Superior temporal gyrus (tissue), 1 donor: Measurements from ENCODE around the gene LHB.
"Not testable (repeated sequence)": the region's sequence is repeated elsewhere in the genome, so short reads cannot be mapped to it uniquely, and the experiment has no call there.

Source experiments
- DNase-seq: peaks from one replicate; pipeline ENCODE4 v3.0.0-alpha.2; 2016; ENCODE audit errors: extremely low spot score

LHB gene

DNA sequence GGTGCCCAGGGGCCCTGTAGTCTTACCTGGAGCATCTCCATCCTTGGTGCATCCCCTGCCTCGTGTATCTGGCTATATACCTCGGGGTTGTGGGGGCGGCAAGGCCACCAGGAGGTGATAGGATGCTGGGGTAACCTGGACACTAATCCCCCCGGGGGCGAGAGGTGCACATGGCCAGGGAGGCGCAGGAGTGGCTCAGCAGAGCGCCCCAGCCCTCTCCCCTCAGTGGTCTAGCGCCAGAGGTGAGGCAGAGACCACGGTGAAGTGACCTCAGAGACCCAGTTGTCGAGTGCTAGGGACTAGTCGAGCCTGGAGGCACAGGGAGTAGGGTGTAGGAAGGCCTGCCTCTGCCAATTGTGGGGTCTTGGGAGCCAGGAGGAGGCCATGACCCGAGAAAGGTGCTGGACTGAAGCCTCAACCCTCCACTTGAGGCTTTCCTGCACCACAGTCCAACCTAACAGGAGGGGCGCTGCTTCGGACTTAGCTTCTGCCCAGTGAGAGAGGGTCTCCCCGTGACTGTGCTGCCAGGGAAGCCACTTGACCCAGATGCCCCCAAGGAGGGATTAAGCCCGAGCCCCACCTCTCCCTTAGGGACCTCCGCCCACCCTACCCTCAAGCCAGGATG lies at the start of gene LHB:
Gene LHB, minus strand, starts transcription at position 51 of the 625 bp plus-strand sequence. Its CDS starts 10 bp downstream, at position 41.
- no peak for DNase-seq

DNA sequence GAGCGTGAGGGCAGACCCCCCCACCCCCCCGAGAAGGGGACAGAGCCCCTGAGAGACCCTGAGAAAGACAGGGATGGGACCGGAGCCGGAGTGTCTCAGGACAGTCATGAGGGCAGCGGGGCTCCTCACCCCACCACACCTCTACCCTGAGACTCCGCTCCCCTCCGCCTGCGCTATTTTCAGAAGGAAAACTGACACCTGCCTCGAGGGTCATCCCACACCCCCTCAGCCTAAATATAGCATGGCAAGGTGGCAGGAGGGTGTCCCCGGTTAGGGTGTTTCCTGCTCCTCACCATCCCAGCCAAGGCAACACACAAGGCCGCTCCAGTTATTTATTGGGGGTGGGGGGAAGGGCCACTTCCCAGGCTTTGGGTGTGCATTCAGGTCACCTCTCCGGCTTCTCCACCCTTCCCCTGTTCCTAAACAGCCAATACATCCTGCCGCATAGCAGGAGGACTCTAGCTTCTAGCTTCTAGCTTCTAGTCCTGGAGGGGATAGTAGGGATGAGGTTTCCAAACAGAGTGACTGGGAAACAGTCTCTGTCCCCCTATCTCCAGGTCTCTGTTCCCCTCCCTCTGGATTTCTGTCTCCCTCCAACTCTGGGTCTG lies 49.1 kb upstream of the LHB start:
- no peak for DNase-seq

DNA sequence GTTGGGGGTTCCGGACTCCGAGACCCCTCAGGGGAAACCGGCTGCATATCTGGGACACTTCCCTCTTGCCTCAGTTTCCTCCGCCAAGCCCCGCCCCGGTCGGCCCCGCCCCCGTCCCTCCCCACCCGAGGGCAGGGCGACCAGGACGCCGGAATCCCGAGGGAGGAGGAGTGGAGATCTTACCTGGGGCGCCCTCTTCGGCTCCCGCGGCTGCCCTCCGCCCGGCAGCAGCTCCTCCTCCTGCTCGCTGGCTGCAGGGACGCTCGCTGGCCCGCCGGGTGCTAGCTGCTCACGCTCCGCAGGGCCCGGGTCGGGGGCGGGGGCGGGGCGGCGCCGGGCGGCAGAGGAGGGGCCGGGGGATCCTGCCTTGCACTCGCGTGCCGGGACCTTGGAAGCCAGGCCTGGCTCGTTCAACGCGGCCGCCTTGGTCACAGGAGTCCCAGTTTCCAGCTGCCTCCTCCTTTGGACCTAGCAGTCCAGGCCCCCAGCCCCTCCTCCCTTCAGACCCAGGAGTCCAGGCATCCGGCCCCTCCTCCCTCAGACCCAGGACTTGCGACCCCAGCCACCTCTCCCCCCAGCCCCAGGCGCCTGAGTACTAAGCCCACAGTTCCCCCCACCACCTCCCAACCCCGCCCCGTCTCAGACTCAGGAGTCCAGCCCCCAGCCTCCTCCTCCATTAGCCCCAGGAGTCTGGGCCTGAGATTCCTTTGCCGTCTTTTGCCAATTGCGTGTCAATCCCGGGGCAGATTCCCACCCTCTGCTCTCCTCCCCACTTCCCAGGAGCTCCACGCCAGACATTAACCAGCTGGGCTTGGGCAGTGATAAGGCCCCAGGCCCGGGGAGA lies 48.1 kb upstream of the LHB start, which contains the start of gene NTF4:
Gene NTF4, minus strand, starts transcription at position 51 of the 844 bp plus-strand sequence. CDS start 2,821 bp downstream, outside the sequence.
- no peak for DNase-seq

GRCh38 chr19:49064029-49064629 lies 47.2 kb upstream of the LHB start:
- DNase-seq = no peak

- DNase-seq = no peak
Observed at GRCh38 chr19:49061445-49061844, 44.6 kb upstream of the LHB start.

DNA sequence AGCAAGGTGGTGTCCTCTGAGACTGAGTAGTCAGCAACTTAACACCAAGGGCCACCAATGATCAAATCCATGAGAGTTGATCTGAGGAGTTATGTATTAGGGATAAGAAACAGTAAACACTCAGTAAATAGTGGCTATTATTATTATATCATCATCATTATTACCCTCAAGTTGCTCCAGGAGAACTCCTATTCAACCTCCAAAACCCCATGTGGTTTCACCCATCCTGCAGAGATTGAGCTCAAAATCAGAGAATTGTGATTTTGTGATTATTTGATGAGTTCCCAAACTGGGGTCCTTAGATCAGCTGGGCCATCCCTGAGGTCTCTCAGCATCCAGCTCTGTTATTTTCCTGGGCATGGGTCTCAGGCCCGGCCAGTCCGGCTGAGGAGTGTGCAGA lies 44.1 kb upstream of the LHB start:
- no peak for DNase-seq

- no peak for DNase-seq
Observed at GRCh38 chr19:49059053-49059452, 42.2 kb upstream of the LHB start.

DNA sequence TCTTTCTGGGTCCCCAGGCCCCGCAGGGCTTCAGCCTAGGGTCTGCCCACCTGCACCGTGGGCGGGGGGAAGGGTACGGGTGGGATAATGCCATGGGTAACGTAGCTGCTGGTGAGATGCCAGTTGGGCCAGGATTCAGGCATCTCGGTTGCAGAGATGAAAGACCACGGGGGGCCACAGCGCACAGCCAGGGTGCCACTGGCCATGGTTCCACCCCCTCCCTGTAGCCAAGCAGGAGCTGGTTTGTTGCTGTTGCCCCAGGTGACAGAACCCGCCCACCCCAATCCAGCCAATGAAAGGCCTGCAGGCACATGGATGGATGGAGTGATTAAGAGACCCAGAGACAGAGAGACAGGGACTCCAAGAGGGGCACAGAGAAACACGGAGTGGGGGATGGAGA lies 41.7 kb upstream of the LHB start:
- no peak for DNase-seq

DNA sequence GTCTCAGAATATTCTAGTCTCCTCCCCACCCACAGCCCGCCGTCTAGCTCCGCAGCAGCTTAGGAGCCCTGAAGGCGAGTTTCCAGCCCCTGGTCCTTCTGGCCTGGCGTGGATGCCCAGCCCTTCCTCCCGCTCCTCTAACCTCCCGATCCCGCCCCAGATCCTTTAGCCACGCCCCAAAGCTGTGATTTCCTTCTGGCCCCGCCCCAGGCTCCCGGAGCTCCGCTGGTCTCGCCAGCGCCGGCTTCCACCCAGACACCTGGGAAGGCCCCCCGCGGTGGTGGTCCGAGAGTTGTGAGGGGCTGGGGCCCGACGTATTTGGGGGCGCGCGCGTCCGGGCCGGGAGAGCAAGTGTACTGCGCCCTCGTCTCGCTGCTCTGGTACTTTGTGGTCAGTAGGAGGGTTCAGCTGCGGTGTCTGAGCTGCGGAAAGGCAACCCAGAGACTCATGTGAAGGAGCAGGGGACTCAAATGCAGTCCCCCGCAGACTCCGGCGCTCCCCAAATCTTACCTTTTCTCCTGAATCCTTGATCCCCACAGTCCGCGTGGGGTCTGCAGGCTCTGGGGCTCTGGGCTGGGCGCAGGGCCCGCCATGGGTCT lies 40.8 kb upstream of the LHB start, which contains the start of gene CGB7:
Gene CGB7, minus strand, starts transcription at position 114 of the 599 bp plus-strand sequence. CDS start 2,374 bp downstream, outside the sequence.
- DNase-seq = no peak

- DNase-seq = not testable (repeated sequence)
Observed at GRCh38 chr19:49056902-49057596, 40.2 kb upstream of the LHB start.

DNA sequence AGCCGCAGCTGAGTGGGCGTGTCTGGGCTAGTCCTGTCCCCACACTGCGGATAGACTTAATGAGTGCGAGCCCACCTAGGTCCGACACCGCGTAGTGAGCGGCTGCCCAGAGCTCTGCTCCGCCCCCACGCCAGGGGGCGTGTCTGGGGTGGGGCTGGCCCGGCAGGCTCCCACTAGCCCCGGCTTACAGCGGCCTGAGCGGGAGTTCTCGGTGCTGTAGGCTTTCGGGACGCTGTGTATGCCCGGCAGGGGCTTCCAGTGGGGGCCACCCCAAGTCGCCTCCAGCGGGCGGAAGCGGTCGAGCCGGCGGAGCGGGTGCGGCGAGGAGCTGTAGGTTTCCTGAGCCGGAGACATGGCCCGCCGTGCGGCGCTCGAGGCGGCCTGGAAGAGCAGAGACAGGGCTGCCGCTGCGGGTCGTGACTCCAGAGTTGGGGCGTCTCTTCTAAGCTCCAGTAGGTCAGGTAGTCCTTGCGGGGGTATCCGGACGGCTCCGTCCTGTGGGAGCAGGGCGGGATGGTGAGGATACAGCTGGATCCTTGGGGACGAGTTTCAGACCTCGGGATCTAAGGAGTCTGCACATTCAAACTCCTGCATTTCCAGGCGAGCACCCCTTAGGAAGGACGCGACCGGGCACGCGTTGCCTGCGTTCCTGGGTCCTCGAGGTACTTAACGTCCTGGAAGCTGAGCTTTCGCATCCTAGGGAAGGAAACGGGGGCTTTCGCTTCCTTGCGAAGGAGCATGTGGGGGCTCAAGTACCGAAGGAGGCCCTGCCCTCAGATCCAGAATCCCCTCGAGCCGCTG lies 39.4 kb upstream of the LHB start:
- peak; percentile 9 for DNase-seq

DNA sequence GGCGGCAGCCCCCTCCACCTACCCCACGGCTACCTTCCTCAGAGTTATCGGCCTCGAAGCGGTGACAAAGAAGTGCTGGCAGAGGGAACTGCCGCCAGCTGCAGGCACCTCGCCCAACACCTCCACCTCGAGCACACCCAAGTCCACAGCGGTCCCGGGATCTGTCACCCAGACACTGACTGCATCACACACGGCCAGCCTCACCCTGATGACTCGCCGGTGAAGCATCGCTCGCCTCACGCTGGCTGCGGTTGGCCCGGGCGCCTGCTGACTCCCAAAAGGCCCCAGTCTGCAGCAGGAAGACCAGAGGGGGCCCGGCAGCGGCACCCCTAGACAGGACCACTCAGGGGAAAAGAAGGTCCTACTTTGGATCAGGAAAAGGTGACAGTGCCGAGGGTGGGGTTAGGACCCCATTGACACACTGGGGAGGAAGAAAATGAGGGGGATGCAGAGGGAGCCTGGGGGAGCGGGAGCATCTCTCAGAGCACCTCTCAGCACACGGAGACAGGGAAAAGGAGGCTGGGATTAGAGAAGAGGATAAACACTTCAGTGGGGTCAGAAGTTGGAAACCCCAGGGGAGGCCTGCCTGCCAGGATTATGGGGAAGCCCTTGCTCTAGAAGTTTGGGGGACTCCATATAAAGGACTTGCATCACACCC lies 33.6 kb upstream of the LHB start:
- DNase-seq = not testable (repeated sequence)

GRCh38 chr19:49049834-49050233 lies 32.9 kb upstream of the LHB start:
- not testable (repeated sequence) for DNase-seq

GRCh38 chr19:49049011-49049410 lies 32.1 kb upstream of the LHB start, which contains the start of gene CGB8:
Gene CGB8 (minus strand): TSS chr19:49049111. CDS start chr19:49048739, 372 bp downstream.
- not testable (repeated sequence) for DNase-seq

- DNase-seq = not testable (repeated sequence)
Observed at GRCh38 chr19:49043548-49043947, 26.7 kb upstream of the LHB start, which contains the start of gene CGB5. Gene CGB5 (plus strand): TSS chr19:49043848. CDS start chr19:49044210, 362 bp downstream.

DNA sequence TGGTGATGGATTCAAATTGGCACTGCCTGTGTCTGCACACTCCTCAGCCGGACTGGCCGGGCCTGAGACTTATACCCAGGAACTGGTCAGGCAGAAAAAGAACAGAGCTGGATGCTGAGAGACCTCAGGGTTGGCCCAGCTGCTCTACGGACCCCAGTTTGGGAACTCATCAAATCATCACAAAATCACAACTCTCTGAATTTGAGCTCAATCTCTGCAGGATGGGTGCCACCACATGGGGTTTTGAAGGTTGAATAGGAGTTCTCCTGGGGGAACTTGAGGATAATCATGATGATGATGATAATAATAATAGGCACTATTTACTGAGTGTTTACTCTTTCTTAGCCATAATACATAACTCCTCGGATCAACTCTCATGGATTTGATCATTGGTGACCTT lies 25.8 kb upstream of the LHB start:
- not testable (repeated sequence) for DNase-seq

DNA sequence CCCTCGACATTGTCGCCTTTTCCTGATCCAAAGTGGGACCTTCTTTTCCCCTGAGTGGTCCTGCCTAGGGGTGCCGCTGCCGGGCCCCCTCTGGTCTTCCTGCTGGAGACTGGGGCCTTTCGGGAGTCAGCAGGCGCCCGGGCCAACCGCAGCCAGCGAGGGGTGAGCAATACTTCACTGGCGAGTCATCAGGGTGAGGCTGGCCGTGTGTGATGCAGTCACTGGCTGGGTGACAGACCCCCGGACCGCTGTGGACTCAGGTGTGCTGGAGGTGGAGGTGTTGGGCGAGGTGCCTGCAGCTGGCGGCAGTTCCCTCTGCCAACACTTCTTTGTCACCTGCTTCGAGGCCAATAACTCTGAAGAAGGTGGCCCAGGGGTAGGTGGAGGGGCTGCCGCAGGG lies 25.3 kb upstream of the LHB start:
- no peak for DNase-seq

DNA sequence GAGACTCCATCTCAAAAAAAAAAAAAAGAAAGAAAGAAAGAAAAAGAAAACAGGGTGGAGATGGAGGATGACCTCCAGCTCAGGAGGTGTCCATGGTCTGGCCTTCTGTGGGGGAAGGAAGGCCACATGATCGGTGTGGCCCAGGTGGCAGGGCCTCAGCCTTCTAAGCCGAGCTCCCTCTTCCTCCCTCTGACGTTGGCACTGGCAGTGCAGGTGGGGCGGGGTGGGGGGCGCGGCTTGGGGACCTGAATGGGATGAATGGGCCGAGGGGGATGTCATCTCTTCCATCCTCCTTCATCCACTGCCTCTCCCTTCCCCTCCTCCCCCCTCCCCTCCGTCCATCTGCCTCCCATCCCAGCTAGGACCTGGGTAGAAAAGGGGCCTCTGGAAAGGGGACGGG lies 22.8 kb upstream of the LHB start:
- not testable (repeated sequence) for DNase-seq

DNA sequence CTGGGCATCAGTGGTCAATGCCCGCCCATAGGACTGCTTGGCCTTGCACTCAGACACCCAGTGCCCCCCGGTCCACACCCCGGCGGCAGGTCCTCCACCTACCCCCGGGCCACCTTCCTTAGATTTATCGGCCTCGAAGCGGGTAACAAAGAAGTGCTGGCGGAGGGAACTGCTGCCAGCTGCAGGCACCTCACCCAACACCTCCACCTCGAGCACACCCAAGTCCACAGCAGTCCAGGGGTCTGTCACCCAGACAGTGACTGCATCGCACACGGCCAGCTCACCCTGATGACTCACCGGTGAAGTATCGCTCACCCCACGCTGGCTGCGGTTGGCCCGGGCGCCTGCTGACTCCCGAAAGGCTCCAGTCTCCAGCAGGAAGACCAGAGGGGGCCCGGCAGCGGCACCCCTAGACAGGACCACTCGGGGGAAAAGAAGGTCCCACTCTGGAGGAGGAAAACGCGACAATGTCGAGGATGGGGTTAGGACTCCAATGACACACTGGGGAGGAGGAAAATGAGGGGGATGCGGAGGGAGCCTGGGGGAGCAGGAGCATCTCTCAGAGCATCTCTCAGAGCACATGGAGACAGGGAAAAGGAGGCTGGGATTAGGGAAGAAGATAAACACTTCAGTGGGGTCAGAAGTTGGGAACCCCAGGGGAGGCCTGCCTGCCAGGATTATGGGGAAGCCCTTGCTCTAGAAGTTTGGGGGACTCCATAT lies 21.8 kb upstream of the LHB start:
- DNase-seq = not testable (repeated sequence)
